D721Med (cell line): ENCODE data around the gene RGS1.
"Not testable (repeated sequence)": the region's sequence is repeated elsewhere in the genome, so short reads cannot be mapped to it uniquely, and the experiment has no call there.

Experiments
- DNase-seq: peaks from one replicate; pipeline ENCODE4 v3.0.0; 2011; ENCODE audit warnings: low spot score; ENCODE audit not compliant: insufficient read length
- FAIRE-seq: peaks from 2 replicates; lab custom pipeline; 2011; peaks lifted over from hg19 to GRCh38; lab: Jason Lieb, UNC
- CTCF ChIP-seq: IDR thresholded peaks from 2 replicates; pipeline ENCODE4 v1.5.1; 2012; ENCODE audit warnings: mild to moderate bottlenecking, control low read depth; ENCODE audit not compliant: insufficient read depth; ENCODE audit errors: missing control alignments

The RGS1 gene

DNA sequence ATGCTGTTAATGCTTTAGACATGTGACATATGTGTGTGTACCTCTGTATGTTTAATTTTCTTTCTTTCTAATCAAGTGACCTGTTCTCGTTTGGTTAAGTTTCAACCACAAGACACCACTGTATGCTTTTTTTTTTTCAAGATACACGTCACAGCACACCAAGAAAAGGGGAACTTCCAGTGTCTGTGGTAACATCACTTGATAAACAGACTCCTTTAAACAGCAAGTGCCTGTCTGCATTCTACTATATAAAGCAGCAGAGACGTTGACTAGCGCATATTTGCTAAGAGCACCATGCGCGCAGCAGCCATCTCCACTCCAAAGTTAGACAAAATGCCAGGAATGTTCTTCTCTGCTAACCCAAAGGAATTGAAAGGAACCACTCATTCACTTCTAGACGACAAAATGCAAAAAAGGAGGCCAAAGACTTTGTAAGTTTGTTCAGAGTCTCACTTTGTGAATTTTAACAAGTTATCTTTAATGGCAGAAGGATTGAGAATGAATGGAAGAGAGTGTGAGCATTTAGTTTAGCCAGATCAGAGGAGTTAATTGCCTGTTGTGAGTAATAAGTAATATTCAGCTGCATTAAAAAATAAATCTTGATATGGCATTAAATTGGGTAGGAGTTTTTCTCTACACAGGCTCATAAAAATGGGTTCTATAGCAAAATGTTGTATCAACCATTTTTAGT, at the start of gene RGS1:
Gene RGS1 (plus strand): TSS at position 275 of the 691 bp plus-strand sequence. CDS start 20 bp downstream, at position 295.
- no peak for TF ChIP-seq CTCF
- DNase-seq (no peak), FAIRE-seq (peak; percentile 73)

GRCh38 chr1:192527111-192527795, 48.3 kb upstream of the RGS1 start:
- FAIRE-seq: peak; percentile 11
- no peak for DNase-seq
- TF ChIP-seq CTCF: no peak

DNA sequence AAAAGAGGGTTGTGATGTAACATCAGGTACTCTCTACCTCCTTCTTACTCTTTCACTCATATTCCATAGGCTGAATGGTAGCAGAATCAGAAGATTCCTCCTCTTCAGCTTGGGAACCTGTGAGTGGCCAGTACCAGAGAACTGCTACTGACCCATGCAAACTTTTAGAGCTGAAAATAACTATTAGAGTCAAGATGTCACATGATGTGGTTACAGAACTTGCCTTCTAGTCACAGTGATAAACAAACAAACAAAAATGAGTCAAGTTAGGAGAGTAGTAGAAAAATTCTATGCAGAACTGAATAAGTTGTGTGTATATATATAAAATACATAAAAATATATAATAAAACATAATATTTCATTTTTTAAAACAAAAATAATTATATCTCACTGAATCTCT, 47.6 kb upstream of the RGS1 start:
- DNase-seq (no peak), FAIRE-seq (no peak)
- TF ChIP-seq CTCF: no peak

- DNase-seq (no peak), FAIRE-seq (peak; percentile 58)
- no peak for TF ChIP-seq CTCF
Measured at GRCh38 chr1:192529031-192529755, 46.4 kb upstream of the RGS1 start.

DNA sequence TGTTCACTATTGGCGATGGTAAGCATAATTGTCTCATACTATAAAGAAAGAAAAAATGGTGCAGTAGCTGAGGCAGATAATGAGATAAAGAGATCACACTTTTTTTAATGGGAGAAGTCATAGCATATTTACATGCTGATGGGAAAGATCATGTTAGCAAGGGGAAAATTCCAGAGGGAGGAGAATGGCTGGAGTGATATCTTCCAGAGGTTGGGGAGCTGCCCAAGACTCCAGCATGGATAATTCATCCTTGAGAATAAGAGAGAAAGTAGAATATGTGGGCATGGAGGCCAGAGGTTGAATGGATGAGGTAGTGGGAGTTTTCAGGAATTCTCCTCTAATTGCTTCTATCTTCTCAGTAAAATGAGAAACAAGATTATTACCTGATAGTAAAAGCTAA, 45.8 kb upstream of the RGS1 start:
- FAIRE-seq (no peak), DNase-seq (no peak)
- TF ChIP-seq CTCF: no peak

DNA sequence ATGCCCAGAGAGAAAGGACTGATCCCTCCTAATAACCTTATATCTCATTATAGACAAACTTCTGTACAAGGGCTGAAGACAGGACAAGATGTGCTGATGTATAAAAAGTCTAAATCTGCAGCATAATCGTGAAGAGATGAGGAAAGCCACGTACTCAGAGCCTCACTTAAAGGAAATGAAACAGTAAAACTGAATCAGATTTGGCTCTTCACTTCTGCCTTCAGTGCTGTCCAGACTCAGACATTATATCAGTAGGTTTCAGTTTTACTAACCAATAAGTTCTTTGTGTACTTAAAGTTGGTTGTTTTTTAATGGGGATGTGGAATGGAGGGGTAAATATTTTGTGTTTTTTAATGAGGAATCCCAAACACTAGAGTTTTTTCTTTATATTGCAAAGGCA, 45.3 kb upstream of the RGS1 start:
- TF ChIP-seq CTCF: no peak
- DNase-seq: no peak
- FAIRE-seq: no peak

GRCh38 chr1:192531037-192531703, 44.4 kb upstream of the RGS1 start:
- not testable (repeated sequence) for FAIRE-seq, DNase-seq
